Measurements from ENCODE around the gene RUNX2.

RUNX2 gene

DNA sequence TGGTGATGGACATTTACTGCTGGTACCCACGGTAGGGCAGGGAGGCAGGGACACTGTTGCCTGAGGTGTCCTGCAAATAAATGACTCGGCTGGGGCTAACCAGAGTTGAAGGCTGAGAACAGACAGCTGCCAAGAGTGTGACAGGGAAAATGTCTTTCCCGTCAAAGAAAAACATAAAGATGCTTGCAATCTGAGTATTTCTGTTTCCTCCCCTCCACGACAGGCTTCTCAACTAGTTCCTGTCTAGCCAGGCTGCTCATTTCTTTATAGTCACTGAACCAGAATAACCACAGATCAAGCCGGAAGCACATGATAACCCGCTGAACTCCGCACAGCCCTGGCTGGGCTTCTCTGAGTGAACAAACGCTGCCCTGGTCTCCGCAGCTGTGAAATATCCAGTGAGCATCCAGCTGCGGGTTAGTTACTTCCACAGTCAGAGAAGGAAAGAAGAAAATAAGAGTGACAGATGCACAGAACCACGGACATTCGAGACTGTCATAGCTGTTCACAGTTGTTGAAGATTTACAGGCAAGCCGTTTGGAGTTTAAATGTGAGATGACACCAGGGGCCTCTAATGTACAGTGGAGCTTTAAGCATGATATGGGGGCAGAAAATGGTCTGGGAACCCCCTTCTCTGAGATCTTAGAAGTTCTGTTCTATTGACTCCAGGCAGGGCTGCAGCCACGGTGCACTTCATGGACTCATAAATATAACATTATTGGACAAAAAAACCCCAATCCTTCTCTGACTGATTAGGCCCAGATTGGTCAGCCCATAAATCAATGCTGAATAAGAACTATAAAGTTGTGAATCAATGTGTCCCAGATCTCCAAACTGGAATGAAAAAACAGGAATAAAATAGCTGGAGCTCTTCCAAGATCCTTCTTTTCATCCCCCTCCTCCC, 349.5 kb downstream of the RUNX2 start:
- DNase-seq (ENCODE audit: low read depth), result peak; percentile 16

DNA sequence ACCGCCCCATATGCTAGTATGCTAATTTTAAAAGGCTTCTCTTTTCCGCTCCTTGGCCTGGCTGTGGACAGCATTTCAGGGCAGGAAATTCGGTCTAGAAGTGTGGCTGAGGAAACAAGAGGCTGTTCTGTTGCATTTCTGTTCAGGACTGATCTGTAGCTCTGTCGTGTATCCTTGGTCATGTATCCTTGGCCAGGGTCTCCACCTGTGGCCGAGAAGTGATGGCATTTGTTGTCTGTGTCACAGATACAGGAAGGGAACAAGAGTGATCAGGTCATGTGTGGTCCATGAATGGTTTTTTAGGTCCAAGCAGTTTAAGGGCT, 350.1 kb downstream of the RUNX2 start:
- no peak for DNase-seq (ENCODE audit: low read depth)

DNA sequence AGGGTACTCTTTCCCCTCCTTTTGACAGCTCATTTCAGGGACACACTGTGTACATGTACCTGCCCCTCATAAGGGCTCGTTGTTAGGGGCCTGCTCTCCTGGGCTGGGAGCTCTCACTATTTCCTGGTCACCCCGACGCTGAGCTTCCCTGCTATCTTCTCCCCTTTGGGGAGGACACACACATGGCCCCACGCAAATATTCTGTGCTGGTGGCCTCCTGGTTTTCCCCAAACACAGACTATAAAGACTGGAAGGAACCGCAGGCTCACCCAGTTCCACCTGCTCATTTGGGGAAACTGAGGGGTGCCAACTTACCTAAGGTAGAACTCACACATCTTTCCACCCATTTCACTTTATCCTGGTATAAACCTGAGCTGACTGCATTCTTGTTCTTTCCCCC, 351.0 kb downstream of the RUNX2 start:
- DNase-seq (ENCODE audit: low read depth), result no peak

DNA sequence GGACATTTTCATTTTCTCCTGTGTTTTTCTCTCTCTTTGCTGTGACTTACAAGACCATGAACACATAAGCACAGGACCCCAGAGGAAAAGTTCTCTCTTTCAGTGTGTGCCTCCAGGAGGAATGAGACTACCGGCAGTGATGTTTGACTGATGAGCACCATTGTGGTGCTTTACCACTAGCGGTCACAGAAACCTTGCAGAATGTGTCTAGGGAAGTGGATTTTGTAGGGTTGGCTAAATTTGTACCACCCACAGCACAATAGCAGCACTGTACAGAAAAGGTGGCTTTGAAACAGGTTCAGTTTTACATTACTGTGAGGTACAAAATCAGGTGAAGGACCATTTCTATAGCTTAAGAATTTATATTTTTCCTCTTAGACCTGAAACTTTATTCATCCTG, 351.5 kb downstream of the RUNX2 start:
- no peak for DNase-seq (ENCODE audit: low read depth)

DNA sequence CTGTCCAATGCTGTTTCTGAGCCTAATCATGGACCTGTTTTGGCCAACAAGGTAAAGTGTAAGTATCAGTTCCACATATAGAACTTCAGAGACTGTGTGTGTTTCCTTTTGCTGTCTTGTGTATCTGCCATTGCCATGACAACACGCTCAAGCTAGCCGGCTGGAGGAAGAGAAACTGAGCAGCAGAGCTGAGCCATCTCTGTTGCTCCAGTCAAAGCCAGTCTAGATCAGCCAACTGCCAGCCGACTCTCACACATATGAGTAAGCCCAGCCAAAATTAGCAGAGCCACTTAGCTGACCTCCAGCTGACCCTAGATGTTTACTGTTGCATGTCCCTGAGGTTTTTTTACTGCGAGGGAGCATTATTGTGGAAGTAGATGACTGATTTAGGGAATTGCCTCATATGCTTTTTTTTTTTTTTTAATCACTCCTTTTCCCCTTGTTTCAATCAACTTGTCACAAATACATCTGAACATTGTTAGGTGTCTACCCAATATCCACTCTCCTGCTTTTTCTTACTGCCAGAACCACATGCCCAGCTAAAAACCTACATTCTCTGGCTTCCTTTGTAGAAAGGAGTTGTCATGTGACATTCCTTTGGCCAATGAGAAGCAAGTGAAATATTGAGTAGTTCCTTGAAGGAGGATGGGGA, 353.9 kb downstream of the RUNX2 start:
- no peak for DNase-seq (ENCODE audit: low read depth)

DNA sequence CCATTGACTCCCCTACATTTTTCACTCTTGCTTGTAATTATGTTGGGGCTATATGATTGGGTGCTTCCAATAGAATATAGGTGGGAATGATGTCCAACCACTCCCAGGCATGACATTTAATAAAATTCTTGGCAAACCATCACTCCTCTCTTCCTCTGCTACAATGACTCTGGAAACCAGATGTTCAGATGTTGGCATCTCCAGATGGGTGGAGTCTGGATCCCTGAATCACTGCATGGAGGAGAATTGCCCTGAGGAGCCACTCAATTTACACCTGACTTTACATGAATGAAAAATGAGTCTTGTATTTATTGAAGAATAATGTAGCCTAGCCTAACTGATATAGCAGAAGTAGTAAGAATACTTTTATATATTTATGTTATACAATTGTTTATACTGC, 356.3 kb downstream of the RUNX2 start:
- DNase-seq (ENCODE audit: low read depth), result no peak

DNA sequence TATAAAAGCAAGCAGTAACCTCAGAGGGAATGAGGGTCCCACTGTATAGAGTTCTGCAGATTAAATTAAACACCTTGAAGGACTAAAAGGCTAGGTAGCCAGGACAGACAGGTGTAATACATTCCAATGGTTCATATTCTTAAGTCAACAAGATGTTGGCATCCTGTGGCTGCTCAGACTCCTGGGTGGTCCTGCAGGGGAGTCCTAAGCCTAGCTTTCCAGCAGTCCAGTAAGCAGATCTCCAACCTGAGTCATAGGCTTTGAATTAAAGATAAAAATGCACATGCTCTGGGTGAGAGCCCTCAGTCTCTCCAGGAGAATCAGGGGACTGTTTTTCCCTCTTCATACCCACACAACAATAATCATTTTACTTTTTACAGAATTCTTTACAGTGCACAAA, 356.9 kb downstream of the RUNX2 start:
- no peak for DNase-seq (ENCODE audit: low read depth)

DNA sequence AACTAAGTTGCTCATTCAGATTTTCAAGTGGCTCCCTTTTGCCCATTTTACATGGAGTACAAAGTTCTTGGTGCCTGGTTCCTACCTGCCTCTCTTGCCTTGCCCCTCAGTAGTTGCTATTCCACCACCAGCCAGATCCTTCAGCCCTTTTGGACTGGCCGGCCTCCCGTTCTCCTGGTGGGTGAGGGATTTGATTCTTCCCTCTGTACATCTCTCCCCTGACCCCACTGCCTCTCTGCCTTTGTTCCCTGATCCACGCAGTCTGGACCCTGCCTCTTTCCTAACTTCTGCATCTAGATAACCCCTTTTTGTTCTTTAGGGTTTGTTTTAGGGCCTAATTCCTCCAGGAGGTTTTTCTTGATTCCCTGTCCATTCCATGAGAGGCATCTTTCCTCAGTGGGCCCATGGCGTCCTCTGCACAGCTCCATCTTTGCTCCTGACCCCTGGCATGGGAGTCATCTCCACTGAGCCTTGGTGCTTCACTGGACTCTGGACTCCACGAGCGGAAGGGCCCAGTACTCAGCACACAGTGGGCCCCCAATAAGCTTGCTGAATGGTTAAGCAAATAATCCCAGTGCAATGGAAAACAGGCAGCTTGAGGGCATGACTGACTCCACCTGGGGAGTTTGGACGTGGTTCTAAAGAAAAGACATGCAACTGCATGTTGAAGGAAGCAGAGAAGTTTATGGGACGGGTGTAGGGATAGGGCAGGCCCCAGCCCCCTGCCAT, 358.9 kb downstream of the RUNX2 start:
- DNase-seq (ENCODE audit: low read depth), result no peak

DNA sequence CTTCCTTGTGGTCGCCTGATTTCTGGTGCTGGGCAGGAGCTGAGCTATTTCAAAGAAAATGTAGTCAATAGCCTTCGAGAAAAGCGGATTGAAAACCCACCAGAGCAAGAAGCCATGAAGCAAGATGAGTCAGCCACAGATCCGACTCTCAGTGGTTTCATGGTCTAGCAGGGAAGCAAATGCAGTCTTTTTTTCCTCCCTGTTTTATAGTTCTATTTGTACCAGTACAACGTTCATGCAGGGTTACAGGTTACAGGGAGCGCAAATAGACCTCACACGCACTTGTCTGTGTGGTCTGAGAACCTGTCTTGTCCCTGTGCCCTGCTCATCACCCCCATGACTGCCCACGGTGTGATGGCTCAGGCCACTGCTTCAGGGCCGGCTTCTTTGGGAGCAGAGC, 359.4 kb downstream of the RUNX2 start:
- DNase-seq (ENCODE audit: low read depth), result no peak

DNA sequence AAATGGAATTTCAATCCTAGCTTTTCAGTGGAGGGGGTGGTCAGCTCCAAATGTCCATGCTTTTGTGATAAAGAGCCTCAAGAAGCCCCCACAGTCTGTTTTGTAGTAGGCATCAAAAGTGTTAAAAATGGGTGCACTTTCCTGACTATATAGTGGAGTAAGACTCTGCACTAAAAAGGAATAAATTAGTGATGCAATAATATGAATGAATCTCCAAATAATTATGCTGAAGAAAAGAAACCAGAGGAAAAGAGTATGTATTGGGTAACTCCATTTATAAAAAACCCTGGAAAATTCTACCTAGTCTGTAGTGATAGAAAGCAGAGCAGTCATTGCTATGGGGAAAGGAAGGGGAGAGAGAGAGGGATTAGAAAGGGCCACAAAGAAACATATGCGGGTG, 360.1 kb downstream of the RUNX2 start:
- no peak for DNase-seq (ENCODE audit: low read depth)

DNA sequence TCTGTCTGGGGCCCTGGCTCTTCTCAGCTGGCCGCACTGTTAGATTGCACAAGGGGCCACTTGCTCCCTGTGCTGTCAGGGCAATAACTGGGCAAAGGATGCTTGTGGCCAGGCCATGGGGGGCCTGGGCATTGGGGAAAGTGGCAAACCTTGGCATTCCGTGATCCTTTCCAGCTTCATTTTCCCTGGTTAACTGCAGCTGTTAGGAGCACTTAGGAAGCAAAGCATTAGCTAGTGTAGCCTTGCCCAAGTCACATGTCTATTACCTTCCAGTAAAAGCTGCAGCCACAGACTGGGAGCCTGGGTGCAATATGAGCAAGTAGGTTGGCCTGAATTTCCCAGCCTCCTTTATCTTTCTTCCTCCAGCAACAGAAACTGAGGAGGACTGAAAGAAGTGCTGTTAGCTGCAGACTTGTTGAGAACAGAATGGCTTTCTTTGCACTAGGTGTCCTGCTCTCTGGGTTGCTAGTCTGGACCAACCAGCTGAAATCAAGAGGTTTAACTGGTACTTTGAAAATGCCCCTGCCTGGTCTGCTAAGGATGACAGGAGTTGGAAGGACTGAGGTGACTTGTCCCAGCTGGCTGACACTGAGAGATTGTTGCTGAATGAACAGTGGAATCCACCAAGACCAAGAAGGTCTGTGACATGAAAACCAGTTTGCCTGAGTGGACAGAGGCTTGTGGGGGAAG, 361.9 kb downstream of the RUNX2 start:
- DNase-seq (ENCODE audit: low read depth), result no peak

DNA sequence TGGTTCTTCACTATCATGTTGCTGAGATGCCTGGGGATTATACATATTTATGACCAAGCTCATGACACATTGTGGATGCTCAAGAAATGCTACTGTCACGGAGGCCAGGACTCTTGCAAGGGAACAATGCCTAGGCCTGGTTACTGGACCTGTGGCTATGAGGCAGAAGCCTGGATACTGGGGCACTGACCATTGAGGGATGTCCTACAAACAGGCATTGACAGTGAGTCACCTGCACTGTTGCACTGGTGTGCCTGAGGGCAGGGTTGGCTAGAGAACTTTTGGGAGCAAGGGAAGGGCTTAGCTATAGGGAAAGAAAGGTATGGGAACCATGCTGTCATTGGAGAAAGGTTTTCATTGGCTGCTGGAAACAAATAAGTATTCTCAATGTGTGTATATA, 362.7 kb downstream of the RUNX2 start:
- no peak for DNase-seq (ENCODE audit: low read depth)

DNA sequence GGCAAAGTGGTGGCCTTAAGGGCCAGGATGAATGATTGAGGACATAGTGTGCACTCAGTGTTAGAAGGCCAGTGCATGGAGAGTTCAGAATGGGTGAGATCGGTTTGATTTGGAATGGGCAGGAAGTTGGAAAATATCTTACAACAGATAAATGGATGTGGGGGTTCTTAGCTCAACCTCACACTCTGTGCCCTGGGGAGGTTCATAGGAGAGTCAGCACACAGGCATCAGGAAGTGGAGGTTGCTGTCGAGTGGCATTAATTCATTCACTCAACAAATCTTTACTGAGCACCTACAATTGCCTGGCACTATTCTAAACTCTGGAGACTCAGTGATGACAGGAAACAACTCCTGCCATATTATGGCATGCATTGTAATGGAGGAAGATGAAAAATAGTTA, 363.3 kb downstream of the RUNX2 start:
- no peak for DNase-seq (ENCODE audit: low read depth)

DNA sequence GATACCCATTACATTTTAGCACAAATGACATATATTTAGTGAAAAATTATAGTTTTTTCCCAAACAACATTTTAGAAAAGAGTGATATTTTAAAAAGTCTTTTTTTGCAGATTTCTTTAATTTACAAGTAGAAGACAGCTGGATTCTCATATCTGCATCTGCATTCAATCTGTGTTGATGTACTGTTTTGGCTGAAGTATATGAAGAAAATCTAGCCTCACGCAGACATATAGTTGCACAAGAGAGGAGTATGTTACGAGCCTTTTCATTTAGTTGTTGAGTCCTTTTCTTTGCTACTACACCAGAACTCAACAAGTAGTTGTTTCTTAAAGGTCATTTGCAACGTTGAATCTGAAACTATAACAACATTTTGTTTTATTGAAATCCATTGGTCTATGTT, 363.9 kb downstream of the RUNX2 start:
- no peak for DNase-seq (ENCODE audit: low read depth)

DNA sequence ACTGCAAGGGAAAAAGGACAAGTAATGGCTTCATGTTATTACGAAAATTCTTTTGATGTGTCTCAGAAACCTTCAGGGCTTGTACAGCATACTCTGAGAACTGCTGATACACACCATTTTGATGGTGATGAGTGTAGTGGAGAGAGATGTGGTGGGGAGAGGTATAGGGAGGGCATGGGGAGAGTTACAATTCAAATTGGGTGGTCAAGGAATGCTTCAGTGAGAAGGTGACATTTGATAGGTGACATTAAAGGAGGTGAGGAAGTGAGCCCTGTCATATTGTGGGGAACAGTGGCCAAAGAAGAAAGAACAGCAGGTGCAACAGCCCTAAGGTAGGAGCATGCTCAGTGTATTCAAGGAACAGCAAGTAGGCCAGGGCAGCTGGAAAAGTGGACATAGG, 368.6 kb downstream of the RUNX2 start:
- no peak for DNase-seq (ENCODE audit: low read depth)

DNA sequence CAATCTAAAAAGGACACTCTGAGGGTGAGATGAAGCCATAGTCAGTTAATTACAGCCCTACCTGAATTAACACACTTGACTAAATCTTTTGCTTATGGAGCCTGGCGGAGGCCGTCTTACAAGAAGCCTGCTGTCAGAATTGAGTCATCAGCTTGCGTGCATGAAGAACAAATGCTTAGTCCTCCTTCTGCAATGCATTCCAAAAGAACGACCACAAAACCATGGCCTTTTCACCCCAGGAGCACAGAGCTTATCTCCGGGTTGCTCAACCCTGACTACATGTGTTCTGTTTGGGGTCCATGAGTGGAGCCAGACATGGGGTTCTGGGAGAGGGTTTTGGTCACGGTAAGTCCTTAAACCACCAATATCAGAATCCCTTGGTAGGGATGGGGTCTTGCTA, 369.5 kb downstream of the RUNX2 start:
- DNase-seq (ENCODE audit: low read depth), result no peak

DNA sequence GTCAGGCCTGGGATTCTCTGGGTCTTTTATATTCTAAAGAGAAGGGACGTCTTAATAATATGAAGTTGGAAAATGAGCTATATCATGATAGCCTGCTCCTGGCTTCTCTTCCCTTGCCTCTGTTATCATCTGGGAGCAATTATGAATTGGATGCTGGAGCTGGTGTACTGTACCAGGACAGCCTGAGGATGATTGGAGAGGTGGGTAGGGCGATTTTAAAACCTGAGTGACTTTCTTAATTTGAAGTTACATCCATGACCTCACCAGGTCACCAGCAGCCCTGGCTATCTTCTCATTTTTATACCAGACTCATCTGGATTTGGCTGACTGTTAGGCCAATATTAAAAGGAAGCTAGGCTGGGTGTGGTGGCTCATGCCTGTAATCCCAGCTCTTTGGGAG, 369.9 kb downstream of the RUNX2 start:
- DNase-seq (ENCODE audit: low read depth), result no peak

DNA sequence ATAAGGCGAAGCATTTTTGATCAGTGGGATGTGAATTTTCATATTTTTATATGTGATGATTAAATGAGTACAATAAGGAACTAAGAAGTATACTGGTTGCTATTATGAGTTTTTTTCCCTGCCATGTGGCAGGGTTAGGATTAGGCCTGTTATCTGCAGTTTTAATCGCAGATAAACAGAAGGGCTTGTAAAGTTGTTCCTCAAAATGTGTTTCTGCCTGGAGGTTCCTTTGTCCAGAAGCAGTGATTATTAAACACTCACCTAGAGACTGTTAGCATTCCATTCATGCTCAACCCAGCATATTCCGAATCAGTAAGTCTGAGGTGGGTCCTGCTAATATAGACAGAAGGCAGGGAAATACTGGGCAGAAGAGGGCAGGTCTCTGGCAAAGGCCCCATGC, 371.5 kb downstream of the RUNX2 start:
- DNase-seq (ENCODE audit: low read depth), result no peak

DNA sequence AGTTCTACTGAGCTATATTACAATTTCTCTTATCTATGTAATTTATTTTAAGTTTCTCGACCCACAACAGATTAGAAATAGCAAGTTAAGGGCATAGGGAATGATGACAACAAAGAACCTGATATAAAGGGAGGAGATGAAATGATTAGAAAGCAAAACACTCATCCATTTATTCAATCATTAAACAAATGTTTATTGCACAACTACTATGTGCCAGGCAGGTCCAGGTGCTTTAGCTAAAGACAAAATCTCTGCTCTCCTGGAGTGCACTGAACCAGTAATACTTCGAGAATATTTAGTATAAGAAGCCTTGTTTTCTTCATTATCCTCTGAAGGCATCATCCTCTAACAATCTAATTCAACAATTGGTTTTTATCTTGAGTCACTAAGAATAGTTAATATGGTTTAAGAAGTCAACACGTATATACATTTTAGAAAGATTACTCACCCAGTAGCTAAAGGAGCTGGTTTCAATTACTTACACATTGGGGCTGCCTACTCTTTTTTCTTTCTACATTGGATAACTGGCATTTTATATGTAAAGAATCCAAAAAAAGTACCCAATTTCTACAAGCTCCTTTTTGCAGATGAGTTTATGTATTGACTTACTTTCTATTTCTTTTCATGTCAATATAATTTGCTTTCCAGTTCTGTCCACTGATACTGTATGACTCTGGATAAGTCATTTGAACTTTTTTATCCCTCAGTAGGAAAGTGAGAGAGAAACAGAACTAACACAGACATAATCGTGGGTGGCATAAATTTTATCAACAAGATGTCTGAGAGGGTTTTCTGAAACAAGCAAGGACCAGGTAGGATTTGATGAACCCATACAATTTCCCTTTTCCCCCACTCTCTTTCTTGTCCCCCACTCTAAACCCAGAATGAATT, 375.0 kb downstream of the RUNX2 start:
- no peak for DNase-seq (ENCODE audit: low read depth)

DNA sequence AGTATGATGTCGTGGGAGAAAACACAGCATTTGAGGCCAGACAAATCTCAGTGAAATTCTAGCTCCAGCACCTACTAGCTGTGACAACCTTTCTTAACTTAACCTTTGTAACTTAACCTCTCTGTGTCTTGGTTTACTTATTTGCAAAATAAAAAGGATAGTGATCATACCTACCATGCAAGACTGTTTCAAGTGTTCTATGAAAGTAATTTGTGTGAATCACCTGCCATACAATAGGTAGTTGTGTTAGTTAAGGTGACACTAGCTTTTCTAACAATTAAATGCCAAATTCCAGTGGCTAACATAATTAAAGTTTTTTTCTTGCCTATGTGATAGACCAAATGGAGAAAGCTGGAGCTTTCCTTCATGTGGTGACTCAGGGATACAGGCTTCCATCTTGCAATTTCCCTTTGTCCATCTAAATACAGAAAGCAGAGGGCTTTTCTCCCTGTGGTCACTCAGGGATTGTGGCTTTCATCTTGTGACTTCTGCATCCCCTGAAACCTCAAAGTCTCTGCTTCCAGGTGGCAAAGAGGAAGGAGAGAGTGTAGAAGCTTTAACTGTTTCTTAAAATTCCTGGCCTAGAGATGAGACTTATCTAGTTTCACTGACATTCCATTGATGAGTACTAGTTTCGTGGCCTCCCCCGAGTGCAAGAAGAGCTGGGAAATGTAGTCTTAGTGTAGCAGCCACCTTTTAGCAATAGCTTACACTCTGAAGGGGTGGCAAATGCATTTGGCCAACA, 376.1 kb downstream of the RUNX2 start:
- DNase-seq (ENCODE audit: low read depth), result no peak

All from activated T-cell treated with anti-CD3 and anti-CD28 coated beads for 1 hour (primary cell).